ENCODE data around the gene LSAMP. TPM values are rescaled to one million over a fixed set of nuclear protein-coding genes. Genes with fewer than 3 reads are reported as not detected.
"Not testable (repeated sequence)": the region's sequence is repeated elsewhere in the genome, so short reads cannot be mapped to it uniquely, and the experiment has no call there.

The LSAMP gene
- total and polyA plus RNA-seq, 2 donors (not counting 3 experiments of a cell fraction or from before 2014, with no cell fraction given) = not detected

GRCh38 chr3:115845986-115846385 lies 599.3 kb downstream of the LSAMP start:
- DNase-seq (ENCODE audit: low read depth, low spot score) = no peak
- ChIA-PET POLR2A (no interaction called here), CTCF (interaction anchor here (1.2 kb wide), 1 partner anchor 10 kb away, joined by 3 read pairs; no protein-coding TSS in a partner anchor)
- TF ChIP-seq JUN (IDR thresholded peaks at IDR 0.05; ENCODE audit: borderline replicate concordance, insufficient read depth, insufficient read length, low read depth) (no peak), FOS (IDR thresholded peaks at IDR 0.05; ENCODE audit: borderline replicate concordance, insufficient read depth, low read length) (no peak), POLR2AphosphoS5 (IDR thresholded peaks at IDR 0.05; ENCODE audit: insufficient read depth, low read depth, low read length) (no peak), MYC (IDR thresholded peaks at IDR 0.05; ENCODE audit: low read depth, low read length) (no peak), POLR2A (IDR thresholded peaks at IDR 0.05; ENCODE audit: low read depth, low read length) (no peak), CTCF (IDR thresholded peaks at IDR 0.05; ENCODE audit: extremely low read depth in 1 of 2, insufficient read depth in 1 of 2, low read depth in 1 of 2, low read length in 2 of 2) (no peak), GATA2 (IDR thresholded peaks at IDR 0.05; ENCODE audit: insufficient read depth, insufficient read length, low read depth, low read length) (no peak), MAX (IDR thresholded peaks at IDR 0.05; ENCODE audit: insufficient read depth, insufficient read length) (no peak)
- no TSS peak for BruUV-seq (replicated peaks)
- no peak overlapping the region for H3K4me3 ChIP-seq (replicated peaks in 1 of 3; ENCODE audit: insufficient read depth in 1 of 3, low read depth in 1 of 3, low read length in 3 of 3)
- FAIRE-seq = no peak
- H4K20me1 ChIP-seq (replicated peaks; ENCODE audit: control insufficient read depth, extremely low read depth, insufficient read depth, low read length) = no peaks in the 10 kb centered on the region
- H2AFZ ChIP-seq (ENCODE audit: low read depth, low read length) = no peak overlapping the region
- intact Hi-C loops (cut with micrococcal nuclease) = no loop called here
- H3K27me3 ChIP-seq (ENCODE audit: control insufficient read depth in 2 of 2, insufficient read depth in 2 of 2, low read length in 2 of 2) = no peaks in the 10 kb centered on the region
- H3K79me2 ChIP-seq (ENCODE audit: control insufficient read depth, insufficient read depth, low read length) = no peaks in the 10 kb centered on the region
- no peaks in the 10 kb centered on the region for H3K36me3 ChIP-seq (ENCODE audit: control insufficient read depth in 2 of 2, extremely low read depth in 1 of 2, insufficient read depth in 2 of 2, low read length in 2 of 2)
- H3K9me1 ChIP-seq (replicated peaks; ENCODE audit: control insufficient read depth, extremely low read depth, insufficient read depth, low read length) = no peaks in the 10 kb centered on the region
- H3K9ac ChIP-seq (replicated peaks; ENCODE audit: extremely low read depth, insufficient read depth, low read length) = no peak overlapping the region
- no peak overlapping the region for H3K27ac ChIP-seq (ENCODE audit: insufficient read depth, low read depth, low read length)
- no peak overlapping the region for H3K4me2 ChIP-seq (ENCODE audit: insufficient read depth, low read length)
- no peaks in the 10 kb centered on the region for H3K4me1 ChIP-seq (ENCODE audit: control insufficient read depth, extremely low read depth, insufficient read depth, low read length)
- dilution Hi-C loops (cut with MboI; ENCODE audit: extremely low pct_ligation_motif_present, low sequenced_read_pairs) = no loop called here
- H3K9me3 ChIP-seq (replicated peaks; ENCODE audit: control insufficient read depth, insufficient read depth, low read length) = no peaks in the 10 kb centered on the region

- POLR2A ChIA-PET; H3K27me3 ChIP-seq (ENCODE audit: control insufficient read depth in 2 of 2, insufficient read depth in 2 of 2, low read length in 2 of 2); DNase-seq (ENCODE audit: low read depth, low spot score); dilution Hi-C loops (cut with MboI; ENCODE audit: extremely low pct_ligation_motif_present, low sequenced_read_pairs); H3K9me3 ChIP-seq (replicated peaks; ENCODE audit: control insufficient read depth, insufficient read depth, low read length); H4K20me1 ChIP-seq (replicated peaks; ENCODE audit: control insufficient read depth, extremely low read depth, insufficient read depth, low read length); H3K36me3 ChIP-seq (ENCODE audit: control insufficient read depth in 2 of 2, extremely low read depth in 1 of 2, insufficient read depth in 2 of 2, low read length in 2 of 2); H3K79me2 ChIP-seq (ENCODE audit: control insufficient read depth, insufficient read depth, low read length); H3K9me1 ChIP-seq (replicated peaks; ENCODE audit: control insufficient read depth, extremely low read depth, insufficient read depth, low read length); H2AFZ ChIP-seq (ENCODE audit: low read depth, low read length); H3K27ac ChIP-seq (ENCODE audit: insufficient read depth, low read depth, low read length); intact Hi-C loops (cut with micrococcal nuclease); H3K4me3 ChIP-seq (replicated peaks in 1 of 3; ENCODE audit: insufficient read depth in 1 of 3, low read depth in 1 of 3, low read length in 3 of 3); H3K4me2 ChIP-seq (ENCODE audit: insufficient read depth, low read length); H3K9ac ChIP-seq (replicated peaks; ENCODE audit: extremely low read depth, insufficient read depth, low read length); FAIRE-seq; H3K4me1 ChIP-seq (ENCODE audit: control insufficient read depth, extremely low read depth, insufficient read depth, low read length); BruUV-seq (replicated peaks): not testable (repeated sequence)
- CTCF ChIA-PET = interaction anchor here (0.6 kb wide), 1 partner anchor 12 kb away, joined by 3 read pairs; no protein-coding TSS in a partner anchor
Measured at GRCh38 chr3:115844729-115845128, 600.6 kb downstream of the LSAMP start.
